GM23248 (cell line): ENCODE data around the gene APOBEC3H. TPM values are rescaled to one million over a fixed set of nuclear protein-coding genes. Genes with fewer than 3 reads are reported as not detected.
"Not testable (repeated sequence)": the region's sequence is repeated elsewhere in the genome, so short reads cannot be mapped to it uniquely, and the experiment has no call there.

ENCODE experiments used
- DNase-seq: peaks from one replicate; pipeline ENCODE4 v3.0.0-alpha.2; 2015
- H2AFZ ChIP-seq: fragments of 200-600 bp; sonication (generic); 2 replicates; pipeline ENCODE4 v1.6.1; 2016; ENCODE audit warnings: antibody characterized with exemption
- H3F3A ChIP-seq: fragments of 200-600 bp; sonication (generic); 2 replicates; pipeline ENCODE4 v1.6.1; 2016; ENCODE audit warnings: mild to moderate bottlenecking, antibody characterized with exemption, mixed run types; ENCODE audit not compliant: insufficient read depth
- H3K27ac ChIP-seq: fragments of 200-600 bp; sonication (generic); 2 replicates; pipeline ENCODE4 v1.5.1; 2016; ENCODE audit warnings: mild to moderate bottlenecking
- H3K27me3 ChIP-seq: fragments of 200-600 bp; sonication (generic); replicated peaks from 2 replicates; pipeline ENCODE4 v1.6.1; 2016; ENCODE audit warnings: mild to moderate bottlenecking; ENCODE audit not compliant: insufficient read depth
- H3K36me3 ChIP-seq: fragments of 200-600 bp; sonication (generic); 2 replicates; pipeline ENCODE4 v1.6.1; 2016; ENCODE audit warnings: low read depth, mild to moderate bottlenecking
- H3K4me1 ChIP-seq: fragments of 200-600 bp; sonication (generic); 2 replicates; pipeline ENCODE4 v1.6.1; 2016; ENCODE audit warnings: mild to moderate bottlenecking; ENCODE audit not compliant: insufficient read depth
- H3K4me2 ChIP-seq: fragments of 200-600 bp; sonication (generic); one replicate; pipeline ENCODE4 v1.6.1; 2016; ENCODE audit warnings: mild to moderate bottlenecking; ENCODE audit not compliant: unreplicated experiment
- H3K4me3 ChIP-seq: fragments of 200-600 bp; sonication (generic); 2 replicates; pipeline ENCODE4 v1.5.1; 2016; ENCODE audit warnings: mild to moderate bottlenecking
- H3K79me2 ChIP-seq: fragments of 200-600 bp; sonication (generic); 2 replicates; pipeline ENCODE4 v1.6.1; 2016; ENCODE audit warnings: mild to moderate bottlenecking; ENCODE audit not compliant: insufficient read depth
- H3K9ac ChIP-seq: fragments of 200-600 bp; sonication (generic); 2 replicates; pipeline ENCODE4 v1.6.1; 2016; ENCODE audit warnings: mild to moderate bottlenecking
- H3K9me2 ChIP-seq: fragments of 200-600 bp; sonication (generic); 2 replicates; pipeline ENCODE4 v1.6.1; 2016; ENCODE audit warnings: mixed run types, mild to moderate bottlenecking, moderate library complexity; ENCODE audit not compliant: insufficient read depth
- H3K9me3 ChIP-seq: fragments of 200-600 bp; sonication (generic); one replicate; pipeline ENCODE4 v1.6.1; 2017; ENCODE audit warnings: low read depth
- H4K20me1 ChIP-seq: fragments of 200-600 bp; sonication (generic); 2 replicates; pipeline ENCODE4 v1.6.0; 2016; ENCODE audit not compliant: insufficient read depth
- EZH2 ChIP-seq: fragments of 200-600 bp; sonication (generic); IDR thresholded peaks from 2 replicates; pipeline ENCODE4 v1.6.1; 2018; ENCODE audit warnings: antibody characterized with exemption, mild to moderate bottlenecking; ENCODE audit not compliant: insufficient read depth, poor library complexity, severe bottlenecking
- EZH2phosphoT487 ChIP-seq: fragments of 200-600 bp; sonication (generic); IDR thresholded peaks from 2 replicates; pipeline ENCODE4 v1.6.1; 2018; ENCODE audit warnings: antibody characterized with exemption, moderate library complexity, mild to moderate bottlenecking, low read depth; ENCODE audit not compliant: insufficient read depth
- WGBS, 2 experiments: methylation state at CpG; one replicate each; pipeline ENCODE4 v1.1.6; 2015 to 2017; ENCODE audit warnings: low lambda C conversion rate in 2 of 2, low coverage in 1 of 2; ENCODE audit errors: missing lambda C conversion rate in 2 of 2; 5-methylcytosine and 5-hydroxymethylcytosine counted together
- in situ Hi-C: fragments of 300-500 bp; cut with MboI; formaldehyde crosslinking; loops from 2 replicates; pipeline ENCODE4 v1.15.0; 2020
- polyA plus RNA-seq: library from polyadenylated mRNA; unstranded; fragments of >200 nt; fragmentation: Nextera tagmentation; extraction: Ambion mirVana; gene quantifications from 2 replicates; pipeline ENCODE4 v1.2.1, GENCODE V29; 2016
- total RNA-seq: library from RNA; depleted of rRNA; stranded (reverse); fragments of >200 nt; shearing (Covaris generic); gene quantifications from 2 replicates; pipeline ENCODE4 v1.2.3, GENCODE V29; 2014; rRNA removed

The APOBEC3H gene
- total RNA-seq: not detected in 2 replicates
- polyA plus RNA-seq: not detected in 2 replicates

DNA sequence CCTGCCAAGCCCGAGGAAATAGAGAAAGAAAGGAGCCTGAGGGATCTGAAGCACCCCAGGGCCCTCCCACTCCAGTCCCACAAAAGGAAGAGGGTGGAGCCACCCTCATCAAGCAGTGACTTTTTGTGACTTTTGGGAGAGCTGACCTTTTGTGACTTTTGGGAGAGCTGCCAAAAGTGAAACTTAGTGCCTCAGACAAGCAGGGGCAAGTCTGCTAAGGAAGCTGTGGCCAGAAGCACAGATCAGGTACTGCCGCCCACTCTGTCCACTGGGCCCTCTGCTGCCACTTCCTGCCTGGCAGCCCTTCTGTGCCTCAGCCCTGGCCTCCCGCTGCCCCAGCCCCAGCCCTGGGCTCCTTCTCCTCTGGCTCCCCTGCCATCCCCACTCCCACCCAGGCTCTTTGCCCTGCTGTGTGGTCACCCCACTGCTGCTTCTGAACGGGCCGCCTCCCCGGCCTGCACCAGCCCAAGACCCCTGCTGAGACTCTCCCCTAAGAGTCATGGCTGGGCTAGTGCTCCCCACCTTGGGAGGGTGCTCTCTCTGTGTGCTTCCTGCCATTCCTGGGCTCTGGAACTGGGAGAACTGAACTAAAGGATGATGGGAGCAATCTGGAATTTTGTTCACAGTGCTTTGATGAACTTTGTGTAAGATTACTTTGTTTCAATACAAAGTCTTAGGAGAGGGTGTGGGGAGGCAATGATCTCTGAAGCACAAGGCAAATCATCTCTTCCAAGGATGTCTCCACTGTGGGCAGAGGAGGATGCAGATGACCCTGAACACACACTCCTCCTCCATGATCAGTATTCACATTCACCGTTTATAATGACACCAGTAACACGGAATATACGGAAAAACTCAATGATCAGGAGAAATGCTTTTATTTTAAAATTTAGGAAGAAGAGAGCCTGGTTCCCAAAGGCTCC is at the start of gene APOBEC3H:
Gene APOBEC3H (plus strand): TSS at position 147 of the 923 bp plus-strand sequence. CDS start 3,035 bp downstream, outside the sequence.
- Histone ChIP-seq H3K4me1 (no peaks in the 10 kb centered on the region), H3K4me3 (no peak within 1 kb of the TSS), H4K20me1 (no peaks in the 10 kb centered on the region), H3F3A (no peaks in the 10 kb centered on the region), H3K4me2 (no peak within 1 kb of the TSS), H2AFZ (peak within 1 kb of the TSS; percentile 48; the same call in 1 of the 2 replicates), H3K79me2 (no peaks in the 10 kb centered on the region), H3K27me3 (peaks cover 5% of the 10 kb centered on the region), H3K9ac (no peak within 1 kb of the TSS), H3K36me3 (no peaks in the 10 kb centered on the region), H3K27ac (no peak within 1 kb of the TSS), H3K9me3 (no peaks in the 10 kb centered on the region), H3K9me2 (no peaks in the 10 kb centered on the region)
- no peak for DNase-seq
- TF ChIP-seq EZH2: no peak
- no peak for TF ChIP-seq EZH2phosphoT487
- in situ Hi-C loops: no loop called here
- 77 to 80% methylated on average over 9 of the region's 9 CpGs for WGBS, 2 experiments

DNA sequence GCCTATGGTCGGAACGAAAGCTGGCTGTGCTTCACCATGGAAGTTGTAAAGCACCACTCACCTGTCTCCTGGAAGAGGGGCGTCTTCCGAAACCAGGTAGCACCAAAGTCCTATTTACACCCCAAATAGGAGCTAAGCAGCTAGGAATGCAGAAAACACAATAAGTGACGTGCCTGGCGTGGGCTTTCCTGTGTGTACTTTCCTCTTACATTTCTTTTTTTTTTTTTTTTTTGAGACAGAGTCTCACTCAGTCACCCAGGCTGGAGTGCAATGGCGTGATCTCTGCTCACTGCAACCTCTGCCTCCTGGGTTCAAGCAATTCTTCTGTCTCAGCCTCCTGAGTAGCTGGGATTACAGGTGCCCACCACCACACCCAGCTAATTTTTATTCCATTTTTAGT is 47.6 kb upstream of the APOBEC3H start:
- H3K9me2 ChIP-seq, H3K9me3 ChIP-seq, H3K27me3 ChIP-seq, H2AFZ ChIP-seq, H3K27ac ChIP-seq, in situ Hi-C loops, DNase-seq, H3K4me1 ChIP-seq, H4K20me1 ChIP-seq, H3F3A ChIP-seq, H3K4me3 ChIP-seq, H3K4me2 ChIP-seq, H3K36me3 ChIP-seq, H3K79me2 ChIP-seq, H3K9ac ChIP-seq: not testable (repeated sequence)
- WGBS, 2 experiments: 92 to 95% methylated on average over 7 of the region's 7 CpGs

DNA sequence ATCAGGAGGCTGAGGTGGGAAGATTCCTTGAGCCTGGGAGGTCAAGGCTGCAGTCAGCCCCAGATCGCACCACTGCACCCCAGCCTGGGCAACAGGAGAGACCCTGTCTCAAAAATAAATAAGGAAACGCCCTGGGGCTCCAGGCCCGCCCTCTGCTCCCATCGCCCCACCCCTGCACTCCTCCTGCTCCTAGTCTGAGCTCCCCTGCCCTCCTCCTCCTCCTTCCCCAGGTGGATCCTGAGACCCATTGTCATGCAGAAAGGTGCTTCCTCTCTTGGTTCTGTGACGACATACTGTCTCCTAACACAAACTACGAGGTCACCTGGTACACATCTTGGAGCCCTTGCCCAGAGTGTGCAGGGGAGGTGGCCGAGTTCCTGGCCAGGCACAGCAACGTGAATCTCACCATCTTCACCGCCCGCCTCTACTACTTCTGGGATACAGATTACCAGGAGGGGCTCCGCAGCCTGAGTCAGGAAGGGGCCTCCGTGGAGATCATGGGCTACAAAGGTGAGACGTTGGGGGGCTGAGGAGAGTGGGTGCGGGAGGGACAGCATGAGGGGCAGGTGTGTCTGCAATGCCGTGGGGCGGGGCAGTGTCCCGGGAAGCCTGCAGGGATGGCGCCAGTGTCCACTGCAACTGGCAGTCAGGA is 45.1 kb upstream of the APOBEC3H start:
- H3K9ac ChIP-seq, in situ Hi-C loops, H4K20me1 ChIP-seq, H3K4me2 ChIP-seq, H3K36me3 ChIP-seq, H3F3A ChIP-seq, H3K9me2 ChIP-seq, DNase-seq, H3K79me2 ChIP-seq, H3K4me1 ChIP-seq, H3K4me3 ChIP-seq, H3K9me3 ChIP-seq, H3K27me3 ChIP-seq, H3K27ac ChIP-seq, H2AFZ ChIP-seq: not testable (repeated sequence)
- WGBS, 2 experiments: 67 to 74% methylated on average over 12 to 16 of the region's 18 CpGs

DNA sequence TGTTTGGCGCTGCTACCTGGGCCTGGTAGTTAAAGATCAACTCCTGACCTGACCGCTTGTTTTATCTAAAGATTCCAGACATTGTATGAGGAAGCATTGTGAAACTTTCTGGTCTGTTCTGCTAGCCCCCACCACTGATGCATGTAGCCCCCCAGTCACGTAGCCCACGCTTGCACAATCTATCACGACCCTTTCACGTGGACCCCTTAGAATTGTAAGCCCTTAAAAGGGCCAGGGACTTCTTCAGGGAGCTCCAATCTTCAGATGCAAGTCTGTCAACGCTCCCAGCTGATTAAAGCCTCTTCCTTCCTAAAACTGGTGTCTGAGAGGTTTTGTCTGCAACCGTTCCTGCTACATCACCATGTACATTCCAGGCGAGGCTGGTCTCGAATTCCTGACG is 41.4 kb upstream of the APOBEC3H start:
- no peaks in the 10 kb centered on the region for H4K20me1 ChIP-seq
- H3K27me3 ChIP-seq: no peaks in the 10 kb centered on the region; the same call in 1 of the 2 replicates
- H3K27ac ChIP-seq: no peak overlapping the region
- TF ChIP-seq EZH2phosphoT487 (no peak), EZH2 (no peak)
- in situ Hi-C loops: no loop called here
- DNase-seq: no peak
- H3K4me2 ChIP-seq: no peak overlapping the region
- H3K4me3 ChIP-seq: no peak overlapping the region
- H3K9me2 ChIP-seq: no peaks in the 10 kb centered on the region
- no peaks in the 10 kb centered on the region for H3K4me1 ChIP-seq
- no peak overlapping the region for H3K9ac ChIP-seq
- H3F3A ChIP-seq: no peaks in the 10 kb centered on the region
- no peak overlapping the region for H2AFZ ChIP-seq
- no peaks in the 10 kb centered on the region for H3K36me3 ChIP-seq
- H3K79me2 ChIP-seq: no peaks in the 10 kb centered on the region
- no peaks in the 10 kb centered on the region for H3K9me3 ChIP-seq
- 83 to 84% methylated on average over 11 of the region's 11 CpGs for WGBS, 2 experiments

DNA sequence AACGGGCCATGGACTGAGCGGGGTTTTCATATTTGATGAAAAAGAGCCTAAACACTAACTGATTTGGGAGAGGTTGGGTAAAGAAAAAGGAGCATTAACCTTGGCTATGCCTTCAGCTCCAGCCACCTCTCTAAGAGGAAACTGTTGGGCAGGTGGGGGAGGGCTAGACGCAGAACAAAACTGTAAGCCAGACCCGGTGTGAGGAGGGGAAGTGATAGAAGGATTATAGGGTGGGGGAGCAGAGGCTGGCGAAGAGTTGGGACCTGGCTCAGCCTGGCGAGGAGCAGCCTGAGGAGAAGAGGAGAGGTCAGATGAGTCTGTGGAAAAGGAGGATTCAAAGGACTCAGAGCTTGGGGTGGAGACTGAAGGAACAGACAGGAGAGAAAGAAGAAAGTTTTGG is 35.8 kb upstream of the APOBEC3H start:
- H3K9ac ChIP-seq, H3K4me3 ChIP-seq, H4K20me1 ChIP-seq, H3K4me1 ChIP-seq, H2AFZ ChIP-seq, in situ Hi-C loops, H3K9me3 ChIP-seq, H3K79me2 ChIP-seq, H3F3A ChIP-seq, H3K9me2 ChIP-seq, H3K27me3 ChIP-seq, H3K27ac ChIP-seq, H3K4me2 ChIP-seq, DNase-seq, H3K36me3 ChIP-seq: not testable (repeated sequence)
- WGBS, 2 experiments: 69 to 73% methylated on average over 6 of the region's 6 CpGs

DNA sequence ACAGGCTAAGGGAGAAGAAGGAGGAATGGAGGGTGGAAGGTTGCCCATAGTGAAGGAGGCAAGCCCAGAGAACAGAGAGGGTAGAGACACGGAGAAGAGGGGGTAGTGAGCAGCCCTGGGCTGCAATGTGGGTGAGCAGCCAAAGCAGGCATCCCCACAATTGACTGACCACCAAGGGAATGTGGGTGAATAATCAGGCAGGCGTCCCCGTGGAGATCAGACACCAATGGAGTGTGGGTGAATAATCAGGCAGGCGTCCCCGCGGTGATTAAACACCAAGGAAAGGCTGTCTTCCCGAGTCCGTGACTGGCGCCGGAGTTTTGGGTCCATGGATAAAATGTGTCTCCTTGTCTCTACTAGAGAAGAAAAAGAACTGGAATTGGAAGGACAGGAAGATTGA is 35.1 kb upstream of the APOBEC3H start:
- H3K27ac ChIP-seq, H3K27me3 ChIP-seq, H3K4me1 ChIP-seq, H3K9me2 ChIP-seq, H3K36me3 ChIP-seq, H4K20me1 ChIP-seq, H3K4me2 ChIP-seq, H3K9ac ChIP-seq, in situ Hi-C loops, H3K4me3 ChIP-seq, H2AFZ ChIP-seq, H3K79me2 ChIP-seq, H3K9me3 ChIP-seq, H3F3A ChIP-seq: not testable (repeated sequence)
- DNase-seq: peak; percentile 27
- 78 to 82% methylated on average over 9 to 10 of the region's 10 CpGs for WGBS, 2 experiments

DNA sequence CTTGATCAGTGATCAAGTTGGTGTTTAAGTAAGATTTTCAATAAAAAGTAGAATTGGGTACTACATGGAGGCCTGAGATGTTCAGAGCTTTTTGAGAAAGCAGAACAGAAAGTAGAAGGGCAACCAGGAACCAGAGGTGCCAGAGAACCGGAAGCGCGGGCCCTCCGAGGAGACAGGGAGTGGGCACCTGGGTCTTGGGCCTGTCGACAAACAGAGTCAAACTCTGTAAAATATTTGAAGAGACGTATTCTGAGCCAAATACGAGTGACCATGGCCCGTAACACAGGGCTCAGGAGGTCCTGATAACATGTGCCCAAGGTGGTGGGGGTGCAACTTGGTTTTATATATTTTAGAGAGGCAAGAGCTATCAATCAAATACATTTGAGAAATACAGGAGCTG is 33.1 kb upstream of the APOBEC3H start:
- H3K4me2 ChIP-seq, H3K36me3 ChIP-seq, H3K27ac ChIP-seq, H3K4me1 ChIP-seq, H3K9me2 ChIP-seq, H2AFZ ChIP-seq, H3F3A ChIP-seq, H3K9me3 ChIP-seq, H3K4me3 ChIP-seq, H4K20me1 ChIP-seq, DNase-seq, H3K27me3 ChIP-seq, H3K9ac ChIP-seq, H3K79me2 ChIP-seq, in situ Hi-C loops: not testable (repeated sequence)
- WGBS, 2 experiments: 84 to 87% methylated on average over 8 of the region's 8 CpGs
